ENCODE measurements around the gene ANKRD53.

ANKRD53 gene

DNA sequence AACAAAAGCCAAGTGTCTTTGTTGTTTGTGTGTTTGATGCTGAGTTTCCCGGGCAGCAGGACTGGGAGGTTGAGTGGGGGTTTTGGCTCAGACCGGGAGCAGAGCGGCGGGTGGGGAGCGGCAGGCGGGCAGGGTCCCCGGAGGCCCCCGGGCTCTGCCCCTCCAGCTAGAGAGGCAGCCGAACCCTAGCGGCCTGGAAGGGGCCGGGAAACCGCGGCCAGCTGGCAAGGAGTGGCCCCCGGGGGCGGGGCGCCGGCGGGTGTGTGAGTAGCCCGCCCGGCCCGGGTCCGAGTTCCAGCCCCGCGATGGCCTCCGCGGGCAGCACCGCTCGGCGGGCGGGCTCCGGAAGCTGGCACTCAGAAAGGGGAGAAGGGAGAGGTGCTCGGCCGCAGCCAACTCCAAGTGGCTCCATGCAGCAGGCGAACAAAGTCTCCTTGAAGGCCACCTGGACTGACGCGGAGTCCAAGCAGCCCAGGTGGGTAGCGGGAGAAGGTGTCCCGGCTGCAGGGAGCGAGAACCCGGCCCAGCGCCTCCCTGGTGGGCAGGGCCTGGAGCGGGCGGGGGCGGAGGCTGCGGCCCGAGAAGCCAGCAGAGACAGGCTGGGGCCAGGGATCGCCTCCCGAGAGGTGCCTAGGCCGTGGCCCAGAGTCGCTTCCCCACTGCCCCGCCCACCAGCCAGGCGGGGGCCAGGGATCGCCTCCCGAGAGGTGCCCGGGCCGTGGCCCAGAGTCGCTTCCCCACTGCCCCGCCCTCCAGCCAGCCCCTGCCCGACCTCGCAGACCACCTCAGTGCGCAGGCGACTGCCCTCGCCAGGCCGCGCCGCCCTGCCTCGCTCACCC lies at the start of gene ANKRD53:
ANKRD53 (plus strand) TSS at position 290 of the 839 bp plus-strand sequence; CDS start at position 306, 16 bp downstream.
- peak; percentile 64 for DNase-seq

DNA sequence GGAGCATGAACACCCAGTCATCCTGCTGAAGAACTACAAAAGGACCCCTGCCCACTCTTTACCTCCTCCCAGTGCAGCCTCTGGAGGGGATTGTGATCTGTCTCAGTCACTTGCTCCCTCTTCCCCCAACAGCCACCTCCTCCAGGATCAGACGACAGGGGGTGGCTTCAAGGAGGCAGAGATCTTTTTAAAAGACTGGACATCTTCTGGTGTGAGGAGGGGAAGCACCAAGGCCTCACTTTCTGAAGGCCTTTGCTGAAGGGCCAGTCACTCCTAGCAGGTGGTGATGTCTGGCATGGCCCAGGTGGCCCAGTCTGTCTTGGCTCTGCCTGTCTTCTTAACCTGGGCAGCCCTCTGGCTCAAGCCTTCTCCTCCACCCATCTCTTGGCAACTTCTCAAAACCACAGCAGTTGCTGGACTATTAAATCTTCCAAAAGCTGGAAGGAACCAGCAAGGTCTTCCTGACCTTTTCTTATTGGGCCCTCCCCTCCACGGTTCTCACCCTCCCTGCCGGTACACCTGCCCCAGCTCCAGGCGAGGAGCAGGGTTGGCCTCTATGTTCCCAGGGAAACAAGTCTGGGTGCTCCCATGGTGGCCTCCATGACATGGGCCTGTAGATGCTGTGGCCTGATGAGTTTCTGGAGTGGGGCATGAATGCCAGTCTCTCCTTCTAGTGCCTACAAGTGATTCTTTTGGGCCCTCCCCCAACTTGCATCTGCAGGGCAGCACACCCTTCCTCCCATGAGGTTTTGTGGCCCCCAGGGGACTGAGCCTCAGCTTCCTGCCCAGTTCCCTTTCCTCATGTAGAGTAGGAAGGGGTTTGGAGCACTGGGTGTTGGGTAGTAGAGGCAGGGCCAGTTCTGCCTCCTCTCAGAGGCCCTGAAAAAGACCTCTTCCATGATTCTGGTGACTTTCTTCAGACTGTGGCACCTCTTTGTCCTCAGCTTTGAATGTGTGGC lies 47.8 kb upstream of the ANKRD53 start:
- no peak for DNase-seq

GRCh38 chr2:70931376-70932000 lies 46.9 kb upstream of the ANKRD53 start:
- no peak for DNase-seq

GRCh38 chr2:70932631-70933230 lies 45.7 kb upstream of the ANKRD53 start:
- DNase-seq: no peak

- DNase-seq: no peak
Measured at GRCh38 chr2:70934981-70935380, 43.4 kb upstream of the ANKRD53 start.

DNA sequence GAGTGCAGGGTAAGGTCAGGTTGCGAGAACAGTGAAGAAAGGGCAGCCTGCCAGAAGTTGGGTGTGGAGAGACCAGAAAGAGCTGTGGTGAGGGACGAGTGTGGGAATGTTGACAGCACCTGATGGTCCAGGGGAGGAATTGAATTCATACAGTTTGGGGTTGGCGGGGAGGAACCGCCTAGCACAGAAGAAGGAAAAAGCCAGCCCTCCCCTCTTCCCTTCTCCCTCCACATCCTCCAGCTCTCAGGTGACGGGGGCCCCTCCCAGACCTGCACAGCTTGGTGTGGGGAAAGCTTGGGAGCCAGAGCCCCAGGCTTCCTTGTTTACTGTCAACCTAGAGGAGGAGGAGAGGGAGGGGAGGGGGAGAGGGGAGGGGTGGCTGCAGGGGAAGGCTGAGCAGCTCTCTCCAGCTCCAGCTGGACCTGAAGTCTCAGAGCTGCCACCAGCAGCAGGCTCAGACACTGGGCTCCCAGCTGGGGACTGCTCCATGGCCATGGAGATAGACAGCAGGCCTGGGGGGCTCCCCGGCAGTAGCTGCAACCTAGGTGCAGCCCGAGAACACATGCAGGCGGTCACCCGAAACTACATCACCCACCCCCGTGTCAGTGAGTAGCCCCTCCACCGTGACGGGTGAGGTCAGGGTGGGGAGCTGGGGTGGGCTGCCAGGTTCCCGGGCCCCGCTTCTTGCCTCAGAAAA lies 42.8 kb upstream of the ANKRD53 start, which contains the start of gene ATP6V1B1:
ATP6V1B1 (plus strand) TSS at position 433 of the 697 bp plus-strand sequence; CDS start at position 488, 55 bp downstream.
- DNase-seq: no peak

DNA sequence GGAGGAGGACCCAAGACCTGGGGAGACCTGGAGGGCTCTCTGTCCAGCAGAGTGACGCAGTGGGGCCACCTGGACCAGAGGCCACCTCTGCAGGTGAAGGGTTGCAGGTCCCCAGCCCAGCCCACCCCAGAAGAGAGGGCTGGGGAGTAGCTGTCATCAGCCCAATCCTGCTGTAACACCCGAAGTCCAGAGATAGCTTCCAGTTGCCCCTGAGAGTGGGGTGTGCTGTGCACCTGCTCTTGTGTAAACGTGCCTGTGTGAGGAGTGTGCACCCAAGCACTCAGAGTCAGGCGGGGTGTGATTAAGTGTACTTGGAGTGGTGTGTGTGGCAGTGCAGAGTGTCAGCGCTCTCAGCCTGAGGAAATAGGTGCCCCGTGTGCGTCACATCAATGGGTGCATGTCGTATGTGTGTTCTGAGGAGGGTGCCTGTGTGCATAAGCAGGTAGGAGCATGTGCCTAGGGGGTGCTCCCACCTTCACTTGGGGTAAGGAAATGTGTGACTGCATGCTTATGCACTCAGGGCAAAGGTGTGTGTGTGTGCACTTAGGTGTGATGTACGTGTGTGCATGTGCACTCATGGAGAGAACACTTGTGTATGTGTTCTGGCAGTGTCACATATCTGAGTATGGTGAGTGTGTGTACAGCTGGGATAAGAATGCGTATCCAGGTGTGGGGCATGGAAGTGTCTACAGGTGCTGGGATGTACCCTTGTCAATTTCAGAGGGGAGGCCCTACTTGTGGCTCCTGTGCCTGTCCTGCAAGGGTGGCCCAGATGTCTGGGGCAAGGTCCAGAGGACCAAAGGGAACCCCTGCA lies 42.1 kb upstream of the ANKRD53 start:
- DNase-seq: no peak

DNA sequence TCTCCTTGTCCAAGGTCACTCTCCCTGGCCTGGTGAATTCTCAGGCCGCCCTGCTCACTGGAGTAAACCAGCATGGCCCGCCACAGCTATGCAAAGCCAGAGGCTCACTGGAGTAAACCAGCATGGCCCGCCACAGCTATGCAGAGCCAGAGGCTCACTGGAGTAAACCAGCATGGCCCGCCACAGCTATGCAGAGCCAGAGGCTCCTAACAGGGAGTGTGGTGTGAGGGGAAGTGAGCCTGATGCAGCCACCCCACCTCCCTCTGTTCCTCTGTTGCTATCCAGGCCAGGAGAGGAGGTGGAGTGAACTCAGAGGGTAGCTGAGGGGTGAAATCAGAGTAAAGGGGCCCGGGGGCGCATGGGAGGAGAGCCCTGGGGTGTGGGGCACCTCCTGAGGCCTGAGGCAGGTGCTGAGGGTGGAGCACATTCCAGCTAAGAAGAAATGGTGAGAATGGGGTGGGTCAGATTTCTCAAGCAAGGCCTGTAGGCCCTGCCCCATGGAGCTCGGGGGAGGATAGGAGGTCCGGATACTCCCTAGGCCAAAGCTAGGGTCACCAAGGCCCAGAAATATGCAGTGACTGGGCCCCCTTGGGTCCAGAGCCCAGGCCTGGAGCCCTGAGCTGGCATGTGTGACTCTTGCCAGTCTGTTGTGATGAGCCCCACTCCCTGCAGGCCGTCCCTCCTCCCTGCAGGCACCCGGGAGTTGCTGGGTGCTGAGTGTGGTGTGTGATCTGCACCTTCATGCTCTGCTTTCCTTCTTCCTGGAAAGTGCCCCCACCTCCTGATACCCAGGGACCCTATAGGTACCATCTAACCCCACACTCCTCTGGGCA lies 41.2 kb upstream of the ANKRD53 start:
- DNase-seq: no peak

DNA sequence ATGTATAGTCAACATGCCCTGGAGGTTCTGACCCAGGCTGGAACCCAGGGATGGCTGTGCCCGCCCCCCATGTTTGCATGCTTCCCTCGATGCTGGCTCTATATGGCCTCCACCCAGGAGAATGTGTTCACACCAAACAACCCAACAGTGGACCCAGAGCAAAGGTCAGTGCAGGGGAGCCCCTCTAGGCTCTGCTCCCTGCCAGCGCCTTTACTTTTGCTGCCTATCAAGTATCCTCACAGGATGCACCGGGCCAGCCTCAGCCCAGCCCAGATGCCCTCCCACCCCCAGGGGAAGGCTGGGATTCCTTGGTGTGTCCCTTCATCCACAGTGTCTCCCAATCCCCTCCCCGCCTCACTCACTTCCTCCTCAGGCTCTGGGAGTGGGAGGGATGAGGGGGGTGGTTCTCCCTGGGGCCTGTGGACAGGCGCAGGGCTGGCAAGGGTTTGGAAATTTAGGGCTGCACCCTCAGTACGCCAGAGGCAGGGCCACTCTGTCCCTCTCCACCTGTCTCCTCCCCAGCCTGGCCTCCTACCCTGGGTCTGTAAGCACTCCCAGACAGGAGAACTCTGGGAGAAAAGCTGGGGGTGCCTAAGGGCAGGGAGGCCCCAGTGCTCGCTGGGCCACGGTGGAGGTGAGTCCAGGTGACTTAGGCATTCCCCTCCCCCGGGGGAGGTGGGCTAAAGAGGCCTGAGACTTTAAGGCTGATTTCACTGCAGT lies 40.4 kb upstream of the ANKRD53 start:
- no peak for DNase-seq

DNA sequence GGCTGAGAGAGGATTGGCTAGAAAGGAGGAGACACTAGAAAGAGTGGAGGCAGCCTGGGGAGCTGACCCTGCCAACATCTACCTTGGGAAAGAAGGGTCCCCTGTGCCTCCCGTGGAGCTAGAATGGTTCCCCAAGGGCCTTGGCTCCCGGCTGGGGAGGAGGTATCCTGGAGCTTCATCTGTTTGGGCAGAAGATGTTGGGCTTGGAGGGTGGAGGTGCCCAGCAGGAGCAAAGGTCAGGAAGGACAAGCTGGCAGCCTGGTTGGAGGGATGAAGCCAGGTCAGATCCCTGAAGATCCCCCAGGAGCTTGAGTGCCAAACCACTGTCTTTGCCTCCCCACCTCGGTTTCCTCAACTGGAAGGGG lies 39.9 kb upstream of the ANKRD53 start:
- no peak for DNase-seq

GRCh38 chr2:70939001-70939838 lies 39.2 kb upstream of the ANKRD53 start:
- DNase-seq: peak; percentile 24

DNA sequence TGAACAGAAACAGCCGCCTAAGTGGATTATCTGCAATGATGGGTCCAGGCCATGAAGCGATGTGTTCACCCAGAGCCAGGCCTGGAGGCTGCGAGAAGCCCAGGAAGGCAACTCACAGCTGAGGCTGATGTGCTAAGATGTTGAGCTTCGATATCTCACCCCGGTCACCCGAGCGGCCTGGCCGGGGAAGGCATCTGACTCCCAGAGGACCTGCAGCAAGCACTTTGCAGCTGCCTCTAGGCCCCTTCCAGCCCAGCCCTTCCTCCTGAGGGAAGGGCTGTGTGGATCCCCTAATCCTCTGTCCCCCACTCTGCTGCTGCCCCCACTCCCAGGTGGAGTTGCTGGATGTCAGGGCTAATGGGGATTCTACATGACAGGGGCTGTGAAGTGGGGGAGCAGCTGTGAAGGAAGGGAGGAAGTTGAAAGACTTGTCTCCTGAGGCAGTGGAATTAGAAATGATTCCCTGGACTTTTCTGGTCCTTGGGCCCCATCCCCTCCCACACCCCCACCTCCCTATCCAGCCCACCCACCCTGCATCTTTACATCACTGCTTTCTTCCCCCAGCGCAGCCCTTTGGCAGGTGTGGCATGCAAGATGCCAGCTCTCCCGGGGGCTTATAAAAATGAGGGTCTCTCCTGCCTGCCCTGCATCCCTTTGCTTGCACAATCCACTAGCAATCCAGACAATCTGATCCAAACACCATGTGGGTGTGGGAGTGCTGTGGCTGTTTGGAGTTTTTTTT lies 38.4 kb upstream of the ANKRD53 start:
- DNase-seq: no peak

DNA sequence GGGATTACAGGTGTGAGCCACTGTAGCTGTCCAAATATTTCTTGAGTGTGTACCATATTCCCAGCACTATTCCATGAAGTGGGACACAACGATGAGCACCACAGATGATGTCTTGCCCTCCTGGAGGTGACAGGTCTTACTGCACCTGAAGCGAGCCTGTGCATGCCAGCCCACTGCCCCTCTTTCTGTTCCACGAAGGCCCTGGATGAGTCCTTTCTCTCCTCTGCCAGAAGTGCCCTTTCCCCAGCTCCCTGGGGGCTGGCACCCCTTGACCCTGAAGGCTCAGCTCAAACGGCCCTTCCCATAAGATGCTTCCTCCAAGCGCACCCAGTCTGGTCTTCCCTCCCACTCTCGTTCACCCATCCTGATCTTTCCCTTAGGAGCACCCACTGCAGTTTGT lies 37.2 kb upstream of the ANKRD53 start:
- no peak for DNase-seq

GRCh38 chr2:70941701-70942100 lies 36.7 kb upstream of the ANKRD53 start:
- DNase-seq: no peak

- no peak for DNase-seq
Measured at GRCh38 chr2:70942396-70943204, 35.8 kb upstream of the ANKRD53 start.

DNA sequence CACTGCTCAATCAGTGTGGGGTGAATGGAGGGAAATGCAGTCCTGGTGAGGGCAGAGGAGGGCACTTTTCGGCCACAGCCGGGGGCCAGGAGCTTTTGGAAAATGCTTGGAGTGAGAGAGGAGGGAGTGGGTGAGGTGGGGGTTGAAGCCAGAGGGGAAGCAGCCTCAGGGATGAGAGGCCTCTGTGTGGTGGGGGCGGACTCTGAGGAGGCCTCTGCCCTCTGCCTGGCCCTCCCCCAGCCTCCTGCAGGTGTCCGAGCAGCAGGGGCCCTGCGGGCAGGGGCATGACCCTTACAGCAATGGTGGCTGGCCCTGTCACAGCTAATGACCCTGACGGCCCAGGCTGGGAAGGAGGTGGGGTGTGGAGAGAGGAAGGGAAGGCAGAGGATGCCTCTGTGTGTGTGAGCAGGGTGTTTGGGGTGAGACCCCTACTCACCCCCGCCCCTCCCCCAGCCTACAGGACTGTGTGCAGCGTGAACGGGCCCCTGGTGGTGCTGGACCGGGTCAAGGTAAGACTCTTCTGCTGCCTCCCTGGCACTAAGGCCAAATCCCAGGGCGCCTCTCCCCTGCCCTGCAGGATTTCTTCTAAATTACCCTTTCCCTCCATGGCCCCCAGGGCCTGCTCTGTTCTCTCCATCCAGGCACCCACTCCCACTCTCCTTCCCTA lies 35.1 kb upstream of the ANKRD53 start:
- DNase-seq: no peak
